HG03108 (cell line): ENCODE results near the gene LSM10.

Experiments used
- ATAC-seq: cut with Tn5 transposase; IDR thresholded peaks from one replicate; pipeline ENCODE4 v1.9.1; 2021; ENCODE audit warnings: moderate library complexity; ENCODE audit not compliant: unreplicated experiment

The LSM10 gene

GRCh38 chr1:36354486-36354885 is 43.2 kb downstream of the LSM10 start:
- no peak for ATAC-seq

- ATAC-seq = no peak
Observed at GRCh38 chr1:36352910-36353878, 44.5 kb downstream of the LSM10 start.

- ATAC-seq = no peak
Observed at GRCh38 chr1:36352125-36352909, 45.4 kb downstream of the LSM10 start.

- no peak for ATAC-seq
Observed at GRCh38 chr1:36351227-36351977, 46.3 kb downstream of the LSM10 start.

- no peak for ATAC-seq
Observed at GRCh38 chr1:36350659-36351226, 47.0 kb downstream of the LSM10 start.

GRCh38 chr1:36349839-36350238 is 47.9 kb downstream of the LSM10 start:
- no peak for ATAC-seq

- peak; percentile 49 for ATAC-seq
Observed at GRCh38 chr1:36349241-36349671, 48.5 kb downstream of the LSM10 start.

- no peak for ATAC-seq
Observed at GRCh38 chr1:36346741-36347370, 50.9 kb downstream of the LSM10 start.

- no peak for ATAC-seq
Observed at GRCh38 chr1:36345353-36345752, 52.4 kb downstream of the LSM10 start.

GRCh38 chr1:36344395-36344680 is 53.4 kb downstream of the LSM10 start:
- ATAC-seq = no peak

GRCh38 chr1:36343651-36344394 is 53.9 kb downstream of the LSM10 start:
- no peak for ATAC-seq
